MG63 (cell line): Measurements from ENCODE around the gene ALDH2. TPM values are rescaled to one million over a fixed set of nuclear protein-coding genes. Genes with fewer than 3 reads are reported as not detected.
"Not testable (repeated sequence)": the region's sequence is repeated elsewhere in the genome, so short reads cannot be mapped to it uniquely, and the experiment has no call there.

Experiments used
- DNase-seq: peaks from one replicate; pipeline ENCODE4 v3.0.0-alpha.2; 2020
- H3K27me3 ChIP-seq: fragments of 250-450 bp; sonication (Bioruptor Pico); 2 replicates; pipeline ENCODE4 v1.5.1; 2020; ENCODE audit warnings: mild to moderate bottlenecking, moderate library complexity
- H3K36me3 ChIP-seq: fragments of 250-450 bp; sonication (Bioruptor Pico); 2 replicates; pipeline ENCODE4 v1.5.1; 2020; ENCODE audit warnings: mild to moderate bottlenecking, moderate library complexity
- H3K4me3 ChIP-seq: fragments of 250-450 bp; sonication (Bioruptor Pico); 2 replicates; pipeline ENCODE4 v1.5.1; 2020; ENCODE audit warnings: mild to moderate bottlenecking, moderate library complexity
- H3K9me3 ChIP-seq: fragments of 250-450 bp; sonication (Bioruptor Pico); 2 replicates; pipeline ENCODE4 v1.5.1; 2020; ENCODE audit warnings: mild to moderate bottlenecking, moderate library complexity
- total RNA-seq: library from RNA; depleted of rRNA; stranded (reverse); fragments of >200 nt; shearing (Covaris generic); gene quantifications from 2 replicates; pipeline ENCODE4 v1.2.3, GENCODE V29; 2014; ENCODE audit warnings: low replicate concordance

Gene ALDH2
- total RNA-seq, 1 experiment from 2014 or later, result 61.9 TPM

DNA sequence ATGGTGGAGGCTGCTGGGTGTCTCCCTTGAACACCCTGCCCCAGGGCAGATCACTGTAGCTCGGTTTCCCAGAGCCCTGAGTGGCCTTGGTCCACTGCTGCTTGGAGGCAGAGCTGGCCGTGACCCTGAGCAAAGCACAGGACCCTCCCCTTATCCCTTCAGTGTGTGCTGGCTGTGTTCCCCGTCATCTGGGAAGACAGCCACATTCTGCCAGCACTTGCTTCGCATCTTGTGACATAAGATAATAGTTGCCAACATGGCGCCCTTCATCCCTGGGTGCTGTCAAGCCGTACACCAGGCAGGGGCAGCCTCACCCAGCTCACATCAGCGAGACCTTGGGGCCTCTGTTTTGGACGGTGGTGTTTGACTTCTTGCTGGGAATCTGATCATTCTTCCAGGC, 12.1 kb upstream of the ALDH2 start:
- Histone ChIP-seq H3K36me3 (no peaks in the 10 kb centered on the region), H3K9me3 (no peaks in the 10 kb centered on the region), H3K27me3 (no peaks in the 10 kb centered on the region), H3K4me3 (no peak overlapping the region)
- DNase-seq, result no peak

DNA sequence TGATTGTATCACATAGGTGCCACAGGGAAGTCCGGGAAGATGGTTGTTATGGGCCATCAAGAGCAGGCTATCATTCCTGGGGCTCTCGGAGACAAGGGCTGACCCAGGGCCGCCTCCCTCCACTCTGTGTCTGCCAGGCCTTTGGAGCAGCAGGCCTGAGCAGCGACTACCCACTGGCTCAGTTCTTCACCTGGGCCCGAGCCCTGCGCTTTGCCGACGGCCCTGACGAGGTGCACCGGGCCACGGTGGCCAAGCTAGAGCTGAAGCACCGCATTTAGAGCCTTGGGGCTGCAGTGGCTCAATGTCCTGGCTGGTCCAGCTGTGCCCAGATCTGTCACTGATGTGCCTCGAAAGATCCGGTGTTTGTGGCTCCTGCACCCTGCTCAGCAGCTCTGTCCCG, 10.5 kb upstream of the ALDH2 start:
- no peak for DNase-seq
- Histone ChIP-seq H3K9me3 (no peaks in the 10 kb centered on the region), H3K27me3 (no peaks in the 10 kb centered on the region), H3K36me3 (no peaks in the 10 kb centered on the region), H3K4me3 (no peak overlapping the region)

DNA sequence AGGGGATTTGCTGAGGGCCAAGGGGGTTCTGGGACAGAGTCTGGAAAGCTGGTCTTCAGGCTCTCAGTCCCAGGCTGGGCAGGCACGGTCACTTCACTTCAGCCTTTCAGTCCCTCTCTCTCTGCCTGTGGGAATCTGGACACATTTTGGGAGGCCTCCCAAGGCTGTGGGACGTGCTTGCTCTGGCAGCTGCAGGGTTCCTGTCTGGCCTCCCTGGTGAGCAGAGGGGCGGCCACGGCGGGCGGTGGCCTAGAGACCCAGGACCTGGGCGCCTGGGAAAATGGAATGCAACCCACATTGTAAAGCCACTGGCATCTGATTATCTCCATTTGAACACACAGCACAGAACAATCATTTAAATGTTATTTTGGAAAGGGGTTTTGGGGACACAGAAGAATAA, 10.1 kb upstream of the ALDH2 start:
- Histone ChIP-seq H3K9me3 (no peaks in the 10 kb centered on the region), H3K4me3 (no peak overlapping the region), H3K27me3 (no peaks in the 10 kb centered on the region), H3K36me3 (no peaks in the 10 kb centered on the region)
- DNase-seq, result no peak

DNA sequence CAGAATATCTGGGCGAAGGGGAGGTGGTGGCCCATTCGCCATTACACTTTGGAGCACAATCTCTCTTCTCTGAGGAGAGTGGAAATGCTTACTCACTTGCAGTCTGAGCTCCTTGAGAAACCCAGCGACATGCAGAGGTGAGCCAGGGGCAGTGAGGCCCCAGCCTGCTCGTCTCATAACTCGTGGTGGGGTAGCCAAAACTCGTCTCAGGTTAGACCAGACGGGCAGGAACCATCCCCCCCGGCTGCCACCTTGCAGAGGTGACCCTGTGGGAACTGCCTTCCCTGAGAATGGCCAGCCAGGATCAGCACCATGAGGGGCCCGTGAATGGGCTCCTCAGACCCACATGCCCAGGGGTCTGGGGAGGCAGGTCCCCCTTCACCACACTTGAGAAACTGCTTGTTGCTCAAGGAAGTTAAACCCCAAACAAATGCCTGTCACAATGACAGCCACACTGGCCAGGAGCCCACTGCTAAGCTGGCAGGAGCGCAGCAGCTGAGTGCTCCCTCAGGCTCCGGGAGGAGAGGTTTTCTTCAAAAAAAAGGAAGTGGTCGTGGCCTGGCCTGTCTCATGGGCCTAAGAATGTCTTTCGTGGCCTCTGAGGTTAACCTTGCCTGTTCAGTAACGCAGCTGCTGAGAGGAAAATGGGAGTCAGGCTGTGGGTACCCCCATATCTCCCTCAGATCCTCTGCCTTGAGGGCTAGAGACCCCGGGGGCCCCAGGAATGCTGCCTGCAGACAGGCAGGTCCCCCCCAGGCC, 9.2 kb upstream of the ALDH2 start:
- H3K36me3 ChIP-seq, result no peaks in the 10 kb centered on the region
- H3K4me3 ChIP-seq, result no peak overlapping the region
- H3K27me3 ChIP-seq, result no peaks in the 10 kb centered on the region
- H3K9me3 ChIP-seq, result no peaks in the 10 kb centered on the region
- DNase-seq, result no peak

DNA sequence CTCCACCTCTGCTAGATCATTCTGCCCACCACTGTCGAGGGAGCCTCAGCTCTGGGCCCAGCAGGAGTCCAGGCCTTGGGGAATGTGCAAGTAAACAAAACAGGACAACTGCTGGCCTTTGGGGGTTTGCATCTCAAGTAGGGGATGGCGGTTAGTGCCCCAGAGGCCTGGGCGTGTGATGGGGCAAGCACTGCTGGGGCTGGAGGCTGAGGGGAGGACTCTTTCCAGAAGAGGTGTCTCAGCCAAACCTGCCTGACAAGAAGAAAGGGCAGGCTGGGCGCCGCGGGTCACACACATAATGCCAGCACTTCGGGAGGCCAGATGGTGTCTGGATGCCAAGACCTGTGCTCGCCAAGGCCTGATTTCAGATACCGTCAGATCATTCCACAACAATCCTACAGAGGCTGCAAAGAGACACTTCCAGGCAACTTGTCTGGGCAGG, 8.6 kb upstream of the ALDH2 start:
- no peak overlapping the region for H3K4me3 ChIP-seq
- no peaks in the 10 kb centered on the region for H3K27me3 ChIP-seq
- DNase-seq, result no peak
- no peaks in the 10 kb centered on the region for H3K36me3 ChIP-seq
- no peaks in the 10 kb centered on the region for H3K9me3 ChIP-seq

DNA sequence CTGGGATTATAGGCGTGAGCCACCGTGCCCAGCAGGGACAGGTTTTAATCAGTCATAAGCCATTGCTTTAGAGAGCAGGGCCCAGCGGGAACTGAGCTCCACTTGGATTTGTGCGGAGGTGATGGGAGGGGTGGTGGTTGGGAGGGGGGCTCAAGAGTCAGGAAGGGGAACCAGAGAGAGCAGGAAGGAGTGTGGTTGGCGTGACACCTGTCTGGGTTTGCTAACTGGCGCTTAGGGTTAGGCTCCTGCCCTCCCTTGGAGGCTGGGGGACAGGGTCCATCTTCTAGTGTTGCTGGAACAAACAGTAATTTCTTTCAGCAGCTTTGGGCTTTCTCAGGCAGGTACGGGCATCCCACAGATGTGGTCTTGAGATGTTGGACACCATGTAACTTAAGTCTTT, 7.5 kb upstream of the ALDH2 start:
- Histone ChIP-seq H3K9me3 (no peaks in the 10 kb centered on the region), H3K27me3 (no peaks in the 10 kb centered on the region)
- no peak for DNase-seq

DNA sequence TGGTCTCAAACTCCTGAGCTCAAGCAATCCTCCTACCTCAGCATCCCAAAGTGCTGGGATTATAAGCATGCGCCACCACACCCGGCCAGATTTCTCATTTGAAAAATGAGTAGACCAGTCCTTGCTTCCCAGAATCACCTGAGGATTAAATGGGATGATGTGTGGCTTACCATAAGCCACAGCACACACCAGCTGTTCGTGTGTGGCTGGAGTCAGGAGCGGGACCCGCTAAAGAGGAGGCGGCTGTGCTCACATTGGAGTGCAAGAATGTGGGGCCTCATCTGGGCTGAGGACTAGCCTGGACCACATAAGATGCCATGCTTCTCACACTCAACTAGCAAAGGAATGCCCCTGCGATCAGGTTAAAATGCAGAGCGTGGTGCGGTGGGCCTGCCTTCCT, 6.7 kb upstream of the ALDH2 start:
- DNase-seq, result no peak
- no peaks in the 10 kb centered on the region for H3K27me3 ChIP-seq
- no peak overlapping the region for H3K4me3 ChIP-seq
- no peaks in the 10 kb centered on the region for H3K36me3 ChIP-seq
- H3K9me3 ChIP-seq, result no peaks in the 10 kb centered on the region

More for the DNA sequence above, 7.5 kb upstream of the ALDH2 start:
- Histone ChIP-seq H3K4me3 (no peak overlapping the region), H3K36me3 (no peaks in the 10 kb centered on the region)

DNA sequence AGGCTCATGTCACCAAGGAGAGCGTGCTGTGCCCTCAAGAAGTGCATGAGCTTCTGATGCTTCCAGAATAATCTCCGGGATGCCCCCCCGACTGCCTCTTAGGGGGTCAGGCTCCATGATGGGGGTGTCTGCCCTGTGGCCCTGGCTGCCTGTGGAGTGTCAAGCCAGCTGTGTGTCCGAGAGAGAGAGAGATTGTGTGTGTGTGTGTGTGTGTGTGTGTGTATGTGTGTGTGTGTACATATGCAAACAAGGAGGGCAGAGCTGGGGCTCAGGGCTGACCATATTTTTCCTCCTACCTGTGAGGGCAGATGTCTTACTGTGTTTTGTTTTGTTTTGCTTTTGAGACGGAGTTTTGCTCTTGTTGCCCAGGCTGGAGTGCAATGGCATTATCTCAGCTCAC, 5.6 kb upstream of the ALDH2 start:
- Histone ChIP-seq H3K9me3 (no peaks in the 10 kb centered on the region), H3K27me3 (no peaks in the 10 kb centered on the region), H3K36me3 (no peaks in the 10 kb centered on the region), H3K4me3 (no peak overlapping the region)
- DNase-seq, result no peak

DNA sequence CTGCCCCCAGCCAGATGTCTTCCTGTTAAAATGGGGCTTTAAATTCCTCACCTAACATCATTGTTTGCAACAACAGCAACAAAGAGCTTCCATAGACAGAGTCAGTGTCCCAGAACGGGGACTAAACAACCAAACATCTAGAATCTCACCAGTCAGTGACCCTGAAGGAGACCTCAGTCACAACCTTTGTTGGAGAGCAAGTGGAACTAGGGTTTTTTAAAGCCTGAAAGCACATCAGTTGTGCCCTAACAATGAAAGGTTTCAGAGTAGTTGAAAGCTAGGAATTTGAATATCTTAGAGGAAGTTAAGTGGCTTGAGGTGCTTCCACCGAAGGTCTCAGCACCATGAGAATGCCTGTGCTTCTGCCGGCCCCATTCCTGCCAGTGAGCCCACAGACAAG, 5.0 kb upstream of the ALDH2 start:
- no peak for DNase-seq
- H3K4me3 ChIP-seq, result no peak overlapping the region
- no peaks in the 10 kb centered on the region for H3K27me3 ChIP-seq
- no peaks in the 10 kb centered on the region for H3K36me3 ChIP-seq
- no peaks in the 10 kb centered on the region for H3K9me3 ChIP-seq

DNA sequence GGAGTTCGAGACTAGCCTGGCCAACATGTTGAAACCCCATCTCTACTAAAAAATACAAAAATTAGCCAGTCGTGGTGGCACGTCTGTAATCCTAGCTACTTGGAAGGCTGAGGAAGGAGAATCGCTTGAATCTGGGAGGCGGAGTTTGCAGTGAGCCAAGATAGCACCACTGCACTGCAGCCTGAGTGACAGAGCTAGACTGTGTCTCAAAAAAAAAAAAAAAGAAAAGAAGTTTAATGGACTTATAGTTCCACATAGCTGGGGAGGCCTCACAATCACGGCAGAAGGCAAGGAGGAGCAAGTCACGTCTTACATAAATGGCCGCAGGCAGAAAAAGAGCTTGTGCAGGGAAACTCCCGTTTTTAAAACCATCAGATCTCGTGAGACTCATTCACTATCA, 3.2 kb upstream of the ALDH2 start:
- H3K9me3 ChIP-seq, H3K36me3 ChIP-seq, H3K4me3 ChIP-seq, H3K27me3 ChIP-seq, DNase-seq: not testable (repeated sequence)

DNA sequence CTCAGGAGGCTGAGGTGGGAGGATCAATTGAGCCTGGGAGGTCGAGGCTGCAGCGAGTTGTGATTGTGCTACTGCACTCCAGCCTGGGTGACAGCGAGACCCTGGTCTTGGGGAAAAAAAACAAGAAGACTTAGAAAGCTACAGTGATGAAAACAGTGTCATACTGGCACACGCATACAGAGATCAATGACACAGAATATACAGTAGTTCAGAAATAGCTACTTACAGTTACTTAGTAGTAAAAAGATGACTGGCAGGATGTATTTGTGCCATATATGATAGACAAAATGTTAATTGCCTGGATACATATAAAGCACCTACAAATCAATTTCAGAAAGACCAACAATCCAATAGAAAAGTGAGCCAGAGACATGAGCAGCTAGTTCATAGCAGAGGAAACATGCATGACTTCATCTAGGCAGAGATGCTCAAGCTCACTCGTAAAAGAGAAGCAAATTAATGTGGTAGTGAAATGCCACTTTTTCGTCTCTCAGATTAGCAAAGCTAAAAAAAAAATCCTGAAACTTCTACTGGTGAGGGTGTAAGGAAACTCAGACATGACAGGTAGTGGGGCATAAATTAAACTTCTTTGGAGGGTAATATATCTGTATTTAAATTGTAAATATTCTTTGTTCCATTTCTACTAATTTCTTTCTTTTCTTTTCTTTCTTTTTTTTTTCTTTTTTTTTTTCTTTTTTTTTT, 2.5 kb upstream of the ALDH2 start:
- Histone ChIP-seq H3K27me3 (no peaks in the 10 kb centered on the region), H3K4me3 (no peak overlapping the region), H3K36me3 (no peaks in the 10 kb centered on the region), H3K9me3 (no peaks in the 10 kb centered on the region)
- DNase-seq, result no peak

DNA sequence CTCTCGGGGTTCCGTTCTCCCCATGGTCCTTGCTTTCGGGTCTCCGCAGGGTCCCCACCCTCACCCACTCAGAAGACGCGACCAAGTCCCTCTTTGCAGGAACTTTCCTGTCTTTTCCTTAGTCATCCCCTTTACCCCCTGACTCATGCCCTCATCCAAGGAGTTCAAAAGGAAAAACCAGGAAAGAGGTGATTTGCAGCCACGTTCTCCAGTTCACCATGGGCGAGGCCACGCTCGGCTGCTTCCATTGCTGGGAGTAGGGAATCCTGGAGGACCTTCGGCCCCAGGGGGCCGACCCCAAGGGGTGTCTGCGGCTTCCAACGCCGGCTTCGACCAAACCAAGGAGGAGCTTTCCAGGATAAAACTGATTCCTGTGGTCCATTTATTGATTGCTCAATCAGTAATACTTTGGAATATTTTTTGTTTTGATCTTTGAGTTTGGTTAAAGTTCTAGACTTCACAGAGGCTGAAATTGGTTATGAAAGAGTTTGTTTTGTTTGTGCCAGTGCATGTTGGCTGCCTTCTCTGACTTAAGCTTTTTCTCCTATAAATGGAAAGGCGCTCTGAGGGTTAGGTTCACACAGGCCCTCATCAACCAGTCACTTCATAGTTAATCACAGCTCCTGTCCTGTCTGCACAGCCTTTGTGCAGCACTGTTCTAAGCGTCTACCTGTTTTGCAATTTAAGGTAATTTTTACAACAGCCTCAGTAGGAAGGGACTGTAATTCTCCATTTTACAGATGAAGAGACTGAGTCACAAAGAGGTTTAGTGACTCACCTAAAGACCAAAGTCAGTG, 827 bp downstream of the ALDH2 start:
- H3K27me3 ChIP-seq, result no peaks in the 10 kb centered on the region
- H3K36me3 ChIP-seq, result no peaks in the 10 kb centered on the region
- no peaks in the 10 kb centered on the region for H3K9me3 ChIP-seq
- peak overlapping the region; percentile 64 for H3K4me3 ChIP-seq
- peak; percentile 46 for DNase-seq

DNA sequence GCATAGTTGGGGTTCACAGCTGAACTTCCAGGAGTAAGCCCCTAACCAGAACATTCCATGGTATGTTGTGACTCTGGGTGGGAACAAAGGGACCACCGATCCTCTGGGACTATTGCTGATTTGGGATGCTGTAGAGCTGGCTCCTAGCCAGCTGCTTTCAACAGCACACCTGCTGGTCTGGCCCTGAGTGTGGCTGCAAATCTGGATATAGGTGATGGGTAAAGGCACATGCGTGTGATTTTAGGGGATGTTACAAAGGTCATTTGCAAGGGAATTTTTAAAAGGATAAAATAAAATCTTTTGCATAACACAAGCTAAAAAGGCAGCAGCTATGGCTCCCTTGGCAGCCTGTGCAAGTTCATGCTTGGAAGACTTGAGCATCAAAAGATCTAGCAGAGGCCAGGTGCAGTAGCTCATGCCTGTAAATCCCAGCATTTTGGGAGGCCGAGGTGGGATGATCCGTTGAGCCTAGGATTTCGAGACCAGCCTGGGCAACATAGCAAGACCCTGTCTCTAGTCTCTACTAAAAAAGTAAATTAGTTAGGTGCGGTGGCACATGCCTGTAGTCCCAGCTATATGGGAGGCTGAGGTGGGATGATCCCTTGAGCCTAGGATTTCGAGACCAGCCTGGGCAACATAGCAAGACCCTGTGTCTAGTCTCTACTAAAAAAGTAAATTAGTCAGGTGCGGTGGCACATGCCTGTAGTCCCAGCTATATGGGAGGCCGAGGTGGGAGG, 1.6 kb downstream of the ALDH2 start:
- peak overlapping the region; percentile 64 for H3K4me3 ChIP-seq
- H3K36me3 ChIP-seq, result no peaks in the 10 kb centered on the region
- H3K9me3 ChIP-seq, result no peaks in the 10 kb centered on the region
- H3K27me3 ChIP-seq, result no peaks in the 10 kb centered on the region
- no peak for DNase-seq

DNA sequence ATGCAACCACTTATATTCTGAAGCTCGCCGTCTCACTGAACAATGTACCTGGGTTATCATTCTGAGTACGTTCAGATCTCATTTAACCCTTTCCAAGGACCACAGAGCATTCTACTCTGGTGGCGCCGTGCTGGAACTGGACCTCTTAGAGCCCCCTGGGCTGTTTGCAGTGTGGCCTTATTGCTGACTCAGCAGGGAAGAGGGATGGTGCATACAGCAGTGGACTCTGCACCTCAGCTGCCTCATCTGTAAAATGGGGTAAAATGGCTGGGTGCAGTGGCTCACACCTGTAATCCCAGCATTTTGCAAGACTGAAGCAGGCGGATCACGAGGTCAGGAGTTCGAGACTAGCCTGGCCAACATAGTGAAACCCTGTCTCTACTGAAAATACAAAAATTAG, 2.9 kb downstream of the ALDH2 start:
- H3K9me3 ChIP-seq, result no peaks in the 10 kb centered on the region
- no peaks in the 10 kb centered on the region for H3K36me3 ChIP-seq
- no peak overlapping the region for H3K4me3 ChIP-seq
- no peaks in the 10 kb centered on the region for H3K27me3 ChIP-seq
- no peak for DNase-seq

DNA sequence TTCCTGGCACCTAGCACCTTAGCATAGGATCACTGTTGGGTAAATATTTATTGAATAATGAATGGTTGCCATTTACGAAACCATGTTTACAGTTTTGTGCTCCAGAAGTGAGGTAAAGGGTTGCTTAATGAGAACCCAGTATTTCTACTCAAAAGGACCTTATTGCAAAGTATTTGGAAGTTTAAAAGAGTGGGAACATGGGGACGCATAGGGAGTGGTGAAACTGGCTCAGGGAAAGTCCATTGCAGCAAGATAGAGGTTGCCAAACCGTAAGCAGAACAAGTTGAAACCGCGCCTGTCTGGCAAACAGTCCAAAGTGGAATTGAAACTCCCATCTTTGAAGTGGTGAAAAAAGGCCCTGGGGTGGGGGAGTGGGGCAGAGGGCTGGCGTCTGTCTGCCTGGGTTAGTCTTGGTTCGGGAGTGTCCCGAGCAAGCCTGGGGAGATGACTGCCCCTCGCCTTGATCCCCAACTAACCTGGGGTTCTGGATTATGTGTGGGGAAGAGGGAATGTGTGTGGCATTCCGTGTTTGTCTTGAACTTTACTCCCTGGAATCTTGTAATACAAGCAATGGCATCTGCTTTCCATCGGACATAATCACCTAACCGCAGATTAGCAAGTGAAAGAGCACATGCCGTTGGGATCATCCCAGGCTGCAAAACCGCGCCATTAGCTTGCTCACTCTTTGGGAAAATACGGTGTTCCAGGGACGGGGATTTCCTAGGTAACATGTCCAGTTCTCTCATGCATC, 7.2 kb downstream of the ALDH2 start:
- no peaks in the 10 kb centered on the region for H3K27me3 ChIP-seq
- peak; percentile 70 for DNase-seq
- no peak overlapping the region for H3K4me3 ChIP-seq
- no peaks in the 10 kb centered on the region for H3K9me3 ChIP-seq
- peaks cover 4% of the 10 kb centered on the region; the same call in 1 of the 2 replicates for H3K36me3 ChIP-seq
